ENCODE measurements around the gene EXOSC1. TPM values are rescaled to one million over a fixed set of nuclear protein-coding genes. Genes with fewer than 3 reads are reported as not detected.
"Not testable (repeated sequence)": the region's sequence is repeated elsewhere in the genome, so short reads cannot be mapped to it uniquely, and the experiment has no call there.

Gene EXOSC1
- 10 to 100 TPM; 60.3 to 96.0 (median 66.8) TPM for polyA plus RNA-seq

- Mint-ChIP-seq H3K36me3 (peaks cover 0 to 7% (median 3%) of the 10 kb centered on the region in 3 donors), H3K27ac (peak within 1 kb of the TSS; percentile 68 to 97 (median 93)), H3K27me3 (ENCODE audit: low read depth in 3 of 3) (peaks cover 2 to 3% (median 2%) of the 10 kb centered on the region in 3 donors), H3K4me1 (peaks cover 40 to 61% of the 10 kb centered on the region in 2 donors), H3K9me3 (no peaks in the 10 kb centered on the region), H3K4me3 (peak within 1 kb of the TSS; percentile 94 to 100 (median 99))
- DNase-seq = peak; percentile 86 to 88 (median 88)
Measured at GRCh38 chr10:97445722-97446639, at the start of gene EXOSC1, which contains the start of gene ZDHHC16. TSS of gene EXOSC1 (minus strand) at chr10:97446006. CDS start at chr10:97445985, 21 bp downstream. TSS of gene ZDHHC16 (plus strand) at chr10:97446175. CDS start at chr10:97451676, 5,501 bp downstream.

DNA sequence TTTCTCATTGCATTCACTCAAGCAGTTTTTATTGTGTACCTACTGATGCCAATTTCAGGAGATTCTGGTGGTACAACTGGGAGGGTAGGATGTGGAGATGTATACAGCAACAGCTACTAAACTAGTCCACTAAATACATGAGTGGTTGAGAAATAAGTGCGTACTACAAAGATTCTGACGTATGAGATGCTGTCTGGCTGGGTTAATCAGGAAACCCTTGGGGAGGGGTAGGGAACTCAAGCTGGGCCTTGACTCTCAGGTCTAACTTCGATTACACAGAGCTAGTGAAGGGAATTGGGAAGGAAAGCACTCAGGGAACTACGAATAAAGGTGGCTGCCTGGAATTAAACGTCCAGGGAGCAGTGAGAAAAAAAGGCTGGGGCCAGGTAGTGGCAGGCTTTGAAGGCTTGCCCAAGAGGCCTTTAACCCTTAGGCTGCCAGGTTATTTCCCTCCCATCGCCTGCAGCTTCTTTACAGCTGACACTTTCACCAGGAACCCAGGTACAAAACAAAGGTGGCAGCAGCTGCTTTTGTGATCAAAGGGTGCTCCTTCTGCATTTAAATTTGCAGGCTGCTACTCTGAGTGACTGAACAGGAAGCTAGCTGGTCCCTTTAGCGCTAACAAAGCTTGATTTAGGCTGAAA lies 49.2 kb upstream of the EXOSC1 start:
- Mint-ChIP-seq H3K36me3 (no peaks in the 10 kb centered on the region), H3K9me3 (no peaks in the 10 kb centered on the region), H3K27me3 (ENCODE audit: low read depth in 3 of 3) (peaks cover 4 to 7% (median 7%) of the 10 kb centered on the region in 3 donors), H3K4me1 (peaks cover 39 to 54% of the 10 kb centered on the region in 2 donors), H3K4me3 (no peak overlapping the region), H3K27ac (peak overlapping the region in 2 of 6 donors; percentile 23 to 30)
- no peak for DNase-seq

- DNase-seq = no peak
- H3K9me3 Mint-ChIP-seq = no peaks in the 10 kb centered on the region
- no peaks in the 10 kb centered on the region for H3K36me3 Mint-ChIP-seq
- peaks cover 3 to 6% (median 4%) of the 10 kb centered on the region in 3 donors for H3K27me3 Mint-ChIP-seq (ENCODE audit: low read depth in 3 of 3)
- no peak overlapping the region for H3K4me3 Mint-ChIP-seq
- H3K27ac Mint-ChIP-seq = no peak overlapping the region
- peaks cover 35 to 56% of the 10 kb centered on the region in 2 donors for H3K4me1 Mint-ChIP-seq
Measured at GRCh38 chr10:97494151-97494550, 48.3 kb upstream of the EXOSC1 start.

- Mint-ChIP-seq H3K4me1 (peaks cover 24 to 47% of the 10 kb centered on the region in 2 donors), H3K27ac (peak overlapping the region in 1 of 6 donors; percentile 76), H3K27me3 (ENCODE audit: low read depth in 3 of 3) (peaks cover 0 to 2% (median 0%) of the 10 kb centered on the region in 3 donors), H3K4me3 (no peak overlapping the region), H3K9me3 (no peaks in the 10 kb centered on the region), H3K36me3 (no peaks in the 10 kb centered on the region)
- DNase-seq = no peak
Measured at GRCh38 chr10:97490592-97490991, 44.8 kb upstream of the EXOSC1 start.

GRCh38 chr10:97485647-97486281 lies 40.0 kb upstream of the EXOSC1 start:
- H3K27ac Mint-ChIP-seq = no peak overlapping the region

GRCh38 chr10:97483921-97484320 lies 38.1 kb upstream of the EXOSC1 start:
- peaks cover 5 to 19% (median 14%) of the 10 kb centered on the region in 3 donors for H3K36me3 Mint-ChIP-seq
- no peak overlapping the region for H3K4me3 Mint-ChIP-seq
- no peaks in the 10 kb centered on the region for H3K9me3 Mint-ChIP-seq
- DNase-seq = no peak
- H3K4me1 Mint-ChIP-seq = peaks cover 5 to 21% of the 10 kb centered on the region in 2 donors
- no peak overlapping the region for H3K27ac Mint-ChIP-seq
- H3K27me3 Mint-ChIP-seq (ENCODE audit: low read depth in 3 of 3) = peaks cover 0 to 1% (median 0%) of the 10 kb centered on the region in 3 donors

More at GRCh38 chr10:97485647-97486281, 40.0 kb upstream of the EXOSC1 start:
- Mint-ChIP-seq H3K4me1 (peaks cover 11 to 34% of the 10 kb centered on the region in 2 donors), H3K27me3 (ENCODE audit: low read depth in 3 of 3) (peaks cover 0 to 1% (median 0%) of the 10 kb centered on the region in 3 donors), H3K4me3 (no peak overlapping the region), H3K9me3 (no peaks in the 10 kb centered on the region), H3K36me3 (peaks cover under 1 to 7% (median 5%) of the 10 kb centered on the region in 3 donors)
- DNase-seq = no peak

DNA sequence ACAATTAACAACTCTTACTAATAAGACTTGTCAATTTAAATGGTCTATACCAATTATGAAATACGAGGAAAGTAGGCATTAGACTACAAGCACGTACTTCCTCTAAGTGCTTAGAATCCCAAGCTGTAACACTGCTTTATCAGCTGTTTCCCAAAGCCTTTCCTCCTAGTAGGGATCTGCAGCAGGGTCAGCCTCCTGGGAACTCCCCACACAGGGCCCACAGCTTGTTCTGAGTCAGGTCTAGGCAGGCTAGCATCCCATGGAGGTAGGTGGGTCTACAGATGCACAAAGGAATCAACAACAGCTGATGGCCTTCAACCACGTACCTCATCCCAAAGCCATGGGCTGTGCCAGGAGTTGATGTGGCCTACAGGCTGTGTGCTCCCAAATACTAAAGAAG lies 37.7 kb upstream of the EXOSC1 start:
- DNase-seq = no peak
- Mint-ChIP-seq H3K9me3 (no peaks in the 10 kb centered on the region), H3K36me3 (peaks cover 5 to 19% (median 14%) of the 10 kb centered on the region in 3 donors), H3K27ac (no peak overlapping the region), H3K27me3 (ENCODE audit: low read depth in 3 of 3) (peaks cover 0 to 1% (median 0%) of the 10 kb centered on the region in 3 donors), H3K4me1 (peaks cover 5 to 18% of the 10 kb centered on the region in 2 donors), H3K4me3 (no peak overlapping the region)

DNA sequence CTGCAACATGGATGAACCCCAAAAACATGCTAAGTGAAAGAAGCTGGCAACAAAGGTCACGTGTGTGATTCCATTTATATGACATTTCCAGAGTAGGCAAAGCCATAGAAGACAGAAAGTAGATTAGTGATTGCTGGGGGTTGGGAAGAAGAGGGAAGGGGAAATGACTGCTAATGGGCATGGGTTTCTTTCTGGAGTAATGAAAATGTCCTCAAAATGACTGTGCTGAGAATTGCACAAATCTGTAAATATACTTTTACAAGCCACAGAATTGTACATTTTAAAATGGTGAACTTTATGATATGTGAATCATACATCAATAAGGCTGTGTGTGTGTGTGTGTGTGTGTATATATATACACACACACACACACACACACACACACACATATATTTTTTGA lies 36.6 kb upstream of the EXOSC1 start:
- no peak overlapping the region for H3K4me3 Mint-ChIP-seq
- H3K4me1 Mint-ChIP-seq = peaks cover 5 to 18% of the 10 kb centered on the region in 2 donors
- no peaks in the 10 kb centered on the region for H3K9me3 Mint-ChIP-seq
- peaks cover 0 to 1% (median 0%) of the 10 kb centered on the region in 3 donors for H3K27me3 Mint-ChIP-seq (ENCODE audit: low read depth in 3 of 3)
- DNase-seq = no peak
- H3K36me3 Mint-ChIP-seq = peaks cover 7 to 26% (median 19%) of the 10 kb centered on the region in 3 donors
- peak overlapping the region in 1 of 6 donors; percentile 69 for H3K27ac Mint-ChIP-seq

GRCh38 chr10:97481071-97481470 lies 35.3 kb upstream of the EXOSC1 start:
- peaks cover 13 to 36% (median 29%) of the 10 kb centered on the region in 3 donors for H3K36me3 Mint-ChIP-seq
- no peak for DNase-seq
- peaks cover 3 to 12% of the 10 kb centered on the region in 2 donors for H3K4me1 Mint-ChIP-seq
- peaks cover 0 to 1% (median 0%) of the 10 kb centered on the region in 3 donors for H3K27me3 Mint-ChIP-seq (ENCODE audit: low read depth in 3 of 3)
- H3K4me3 Mint-ChIP-seq = no peak overlapping the region
- H3K9me3 Mint-ChIP-seq = no peaks in the 10 kb centered on the region
- H3K27ac Mint-ChIP-seq = peak overlapping the region in 1 of 6 donors; percentile 31

DNA sequence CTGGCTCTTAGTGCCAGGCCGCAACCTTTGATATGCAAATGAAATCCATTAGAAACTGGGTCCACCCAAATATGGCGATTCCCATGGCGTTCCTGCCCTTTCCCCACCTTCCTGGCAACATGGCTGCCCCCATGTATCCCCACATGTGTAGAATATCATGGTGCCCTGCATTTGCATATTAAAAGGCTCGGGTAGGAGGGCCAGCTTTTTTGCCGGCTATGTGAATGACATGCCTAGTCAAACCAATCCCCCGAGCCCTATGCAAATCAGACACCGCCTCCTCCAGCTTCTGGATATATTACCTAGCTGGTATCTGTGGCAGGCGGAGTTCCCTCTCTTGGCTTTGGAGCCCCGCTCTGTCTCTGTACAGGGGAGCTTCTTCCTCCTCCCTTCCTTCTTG lies 34.1 kb upstream of the EXOSC1 start:
- Mint-ChIP-seq H3K4me1 (peaks cover 0 to 6% of the 10 kb centered on the region in 2 donors), H3K4me3 (no peak overlapping the region), H3K27ac (no peak overlapping the region), H3K36me3 (peaks cover 20 to 44% (median 36%) of the 10 kb centered on the region in 3 donors), H3K27me3 (ENCODE audit: low read depth in 3 of 3) (peaks cover 0 to 1% (median 0%) of the 10 kb centered on the region in 3 donors), H3K9me3 (no peaks in the 10 kb centered on the region)
- no peak for DNase-seq

DNA sequence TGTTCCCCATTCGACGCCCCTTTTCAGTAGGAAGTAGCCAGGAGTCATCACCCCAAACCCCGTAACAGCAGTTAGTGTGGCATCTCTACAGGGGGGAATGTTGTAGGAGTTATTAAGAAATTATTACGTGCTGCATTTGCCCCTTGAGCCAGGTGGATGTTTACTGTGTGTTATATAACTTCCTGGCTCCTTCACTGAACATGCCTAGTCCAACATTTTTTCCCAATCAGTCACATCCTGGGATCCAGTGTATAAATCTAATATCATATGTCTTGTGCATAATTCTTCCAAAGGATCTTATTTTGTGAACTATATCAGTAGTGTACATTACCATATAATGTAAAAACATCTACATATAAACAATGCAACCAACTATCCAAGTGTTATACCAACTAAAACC lies 33.6 kb upstream of the EXOSC1 start:
- peaks cover 25 to 48% (median 39%) of the 10 kb centered on the region in 3 donors for H3K36me3 Mint-ChIP-seq
- H3K4me1 Mint-ChIP-seq; H3K27ac Mint-ChIP-seq; DNase-seq; H3K4me3 Mint-ChIP-seq; H3K9me3 Mint-ChIP-seq; H3K27me3 Mint-ChIP-seq (ENCODE audit: low read depth in 3 of 3): not testable (repeated sequence)

- peak overlapping the region in 1 of 6 donors; percentile 28 for H3K27ac Mint-ChIP-seq
- no peak for DNase-seq
- no peaks in the 10 kb centered on the region for H3K9me3 Mint-ChIP-seq
- H3K4me1 Mint-ChIP-seq = no peaks in the 10 kb centered on the region
- no peaks in the 10 kb centered on the region for H3K27me3 Mint-ChIP-seq (ENCODE audit: low read depth in 3 of 3)
- H3K36me3 Mint-ChIP-seq = peaks cover 35 to 58% (median 43%) of the 10 kb centered on the region in 3 donors
- H3K4me3 Mint-ChIP-seq = no peak overlapping the region
Measured at GRCh38 chr10:97475936-97476594, 30.3 kb upstream of the EXOSC1 start.

GRCh38 chr10:97474918-97475317 lies 29.1 kb upstream of the EXOSC1 start:
- H3K27ac Mint-ChIP-seq = peak overlapping the region in 2 of 6 donors; percentile 8 to 27
- H3K9me3 Mint-ChIP-seq = no peaks in the 10 kb centered on the region
- no peaks in the 10 kb centered on the region for H3K4me1 Mint-ChIP-seq
- no peak for DNase-seq
- H3K4me3 Mint-ChIP-seq = no peak overlapping the region
- peaks cover 34 to 57% (median 35%) of the 10 kb centered on the region in 3 donors for H3K36me3 Mint-ChIP-seq
- H3K27me3 Mint-ChIP-seq (ENCODE audit: low read depth in 3 of 3) = no peaks in the 10 kb centered on the region
